Liver (tissue), 9 donors: ENCODE data around the gene ALMS1. TPM values are rescaled to one million over a fixed set of nuclear protein-coding genes. Genes with fewer than 3 reads are reported as not detected.
"Not testable (repeated sequence)": the region's sequence is repeated elsewhere in the genome, so short reads cannot be mapped to it uniquely, and the experiment has no call there.

Experiments
- DNase-seq: peaks from one replicate; pipeline ENCODE4 v3.0.0-alpha.2; 2017; ENCODE audit warnings: low spot score
- H3K27ac ChIP-seq, 2 donors: one replicate each; pipeline ENCODE4 v1.7.0; 2013; ENCODE audit warnings: inconsistent platforms in 2 of 2, low read length in 2 of 2, control low read depth in 1 of 2, low read depth in 1 of 2, mild to moderate bottlenecking in 1 of 2
- H3K27me3 ChIP-seq, 4 donors: one replicate each; pipeline versions ENCODE4 v1.6.1 to v1.7.0; 2013; ENCODE audit warnings: low read length in 3 of 4, inconsistent platforms in 1 of 4, mild to moderate bottlenecking in 1 of 4, moderate library complexity in 1 of 4; ENCODE audit not compliant: control insufficient read depth in 4 of 4, insufficient read depth in 4 of 4
- H3K36me3 ChIP-seq, 4 donors: one replicate each; pipeline versions ENCODE4 v1.6.1 to v1.7.0; 2013; ENCODE audit warnings: low read length in 3 of 4, mild to moderate bottlenecking in 3 of 4, low read depth in 1 of 4, moderate library complexity in 1 of 4; ENCODE audit not compliant: control insufficient read depth in 4 of 4, insufficient read depth in 3 of 4
- H3K4me1 ChIP-seq, 4 donors: one replicate each; pipeline versions ENCODE4 v1.6.1 to v1.7.0; 2013; ENCODE audit warnings: low read length in 3 of 4, mild to moderate bottlenecking in 3 of 4, moderate library complexity in 1 of 4; ENCODE audit not compliant: control insufficient read depth in 4 of 4, insufficient read depth in 4 of 4
- H3K4me3 ChIP-seq, 3 donors: one replicate each; pipeline versions ENCODE4 v1.6.1 to v1.7.0; 2013; ENCODE audit warnings: low read length in 3 of 3, control low read depth in 1 of 3, low read depth in 1 of 3, mild to moderate bottlenecking in 1 of 3
- H3K9ac ChIP-seq, 2 donors: one replicate each; pipeline ENCODE4 v1.7.0; 2013; ENCODE audit warnings: low read length in 2 of 2, mild to moderate bottlenecking in 2 of 2, moderate library complexity in 2 of 2, control low read depth in 1 of 2, low read depth in 1 of 2
- H3K9me3 ChIP-seq, 4 donors: one replicate each; pipeline versions ENCODE4 v1.6.1 to v1.7.0; 2013; ENCODE audit warnings: low read length in 3 of 4; ENCODE audit not compliant: control insufficient read depth in 4 of 4
- EGR1 ChIP-seq, 2 donors: IDR thresholded peaks; 2 replicates each; pipeline ENCODE4 v1.6.1; 2016 to 2018; ENCODE audit warnings: antibody characterized with exemption in 2 of 2, low read depth in 2 of 2
- FOXA1 ChIP-seq: IDR thresholded peaks from 2 replicates; pipeline ENCODE4 v1.6.1; 2016; ENCODE audit warnings: antibody characterized with exemption
- FOXA2 ChIP-seq: IDR thresholded peaks from 2 replicates; pipeline ENCODE4 v1.6.1; 2016; ENCODE audit warnings: antibody characterized with exemption
- GABPA ChIP-seq, 2 donors: IDR thresholded peaks in 1 of 2; conservative IDR thresholded peaks in 1 of 2; 2 replicates each; pipeline ENCODE4 v1.6.1; 2016; ENCODE audit warnings: antibody characterized with exemption in 2 of 2, mild to moderate bottlenecking in 1 of 2, moderate library complexity in 1 of 2
- HNF4A ChIP-seq, 2 donors: conservative IDR thresholded peaks; 2 replicates each; pipeline ENCODE4 v1.6.1; 2016; ENCODE audit warnings: antibody characterized with exemption in 2 of 2, mild to moderate bottlenecking in 2 of 2
- HNF4G ChIP-seq: IDR thresholded peaks from 2 replicates; pipeline ENCODE4 v1.6.1; 2016; ENCODE audit warnings: antibody characterized with exemption
- JUND ChIP-seq, 2 donors: IDR thresholded peaks; 2 replicates each; pipeline ENCODE4 v1.6.1; 2016; ENCODE audit warnings: antibody characterized with exemption in 2 of 2
- NR2F2 ChIP-seq: IDR thresholded peaks from 2 replicates; pipeline ENCODE4 v1.6.1; 2016; ENCODE audit warnings: antibody characterized with exemption
- RAD21 ChIP-seq, 2 donors: IDR thresholded peaks; 2 replicates each; pipeline ENCODE4 v1.6.1; 2016; ENCODE audit warnings: antibody characterized with exemption in 2 of 2, mild to moderate bottlenecking in 2 of 2
- RXRA ChIP-seq, 2 donors: IDR thresholded peaks; 2 replicates each; pipeline ENCODE4 v1.6.1; 2017 to 2018; ENCODE audit warnings: antibody characterized with exemption in 2 of 2, mild to moderate bottlenecking in 1 of 2
- SP1 ChIP-seq: IDR thresholded peaks from 2 replicates; pipeline ENCODE4 v1.6.1; 2018; ENCODE audit warnings: antibody characterized with exemption, mild to moderate bottlenecking
- TAF1 ChIP-seq: conservative IDR thresholded peaks from 2 replicates; pipeline ENCODE4 v1.6.1; 2016; ENCODE audit warnings: antibody characterized with exemption, mild to moderate bottlenecking
- YY1 ChIP-seq: IDR thresholded peaks from 2 replicates; pipeline ENCODE4 v1.6.1; 2016; ENCODE audit warnings: antibody characterized with exemption, mild to moderate bottlenecking
- WGBS: extraction: QIAGEN DNeasy Blood & Tissue Kit; methylation state at CpG from one replicate; pipeline ENCODE4 v1.1.7; 2013; 5-methylcytosine and 5-hydroxymethylcytosine counted together
- polyA plus RNA-seq, 2 donors: library from polyadenylated mRNA; stranded (reverse) in 1 of 2; unstranded in 1 of 2; fragments of 200-250 nt in 1 of 2; fragments of >200 nt in 1 of 2; fragmentation: Nextera tagmentation in 1 of 2; extraction: Ambion mirVana in 1 of 2; gene quantifications; one replicate each; pipeline versions ENCODE4 v1.2.1 to v1.2.3, GENCODE V29; 2013 to 2015
- total RNA-seq, 2 donors: library from RNA; depleted of rRNA; stranded (reverse); fragments of >200 nt; gene quantifications; one replicate each; pipeline ENCODE4 v1.2.3, GENCODE V29; 2014
- TF ChIP-seq, protein P1 (sequence below): IDR thresholded peaks from 2 replicates; pipeline ENCODE4 v1.6.1; 2016; ENCODE audit warnings: antibody characterized with exemption
- TF ChIP-seq, protein P2 (sequence below): IDR thresholded peaks from 2 replicates; pipeline ENCODE4 v1.6.1; 2016; ENCODE audit warnings: antibody characterized with exemption
- TF ChIP-seq, protein P3 (sequence below): IDR thresholded peaks from 2 replicates; pipeline ENCODE4 v1.6.1; 2016; ENCODE audit warnings: antibody characterized with exemption, mild to moderate bottlenecking
- TF ChIP-seq, protein P4 (sequence below): fragments of 150-350 bp; IDR thresholded peaks from 2 replicates; pipeline ENCODE4 v1.5.1; 2017; ENCODE audit warnings: improper control_type of control experiment, low read depth, low read length; ENCODE audit not compliant: missing input control
- TF ChIP-seq, protein P5 (sequence below): IDR thresholded peaks from 2 replicates; pipeline ENCODE4 v1.6.1; 2016; ENCODE audit warnings: antibody characterized with exemption
- donor health status: healthy.
- donor health status: healthy.
- donor health status: healthy.
- donor health status: healthy.
- donor health status: healthy.

Gene ALMS1
- total and polyA plus RNA-seq, 4 donors = 2.1 to 18.3 (median 7.0) TPM

DNA sequence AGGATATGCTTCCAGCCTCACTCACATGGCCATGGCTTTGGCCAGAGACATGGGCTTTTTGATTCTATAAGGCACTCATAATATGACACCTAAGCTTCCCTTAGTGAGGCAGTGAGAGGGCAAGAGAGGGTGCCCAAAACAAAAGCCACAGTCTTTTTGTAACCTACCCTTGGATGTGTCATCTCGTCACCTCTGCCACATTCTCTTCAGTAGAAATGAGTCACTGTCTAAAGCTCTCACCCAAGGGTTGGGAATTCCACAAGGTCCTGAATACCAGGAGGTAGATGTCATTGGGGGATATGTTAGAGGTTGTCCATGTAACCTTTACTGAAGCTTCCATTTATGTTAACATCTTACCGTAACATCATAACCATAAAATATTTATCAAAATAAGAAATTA lies 108.4 kb downstream of the ALMS1 start:
- WGBS = 98% methylated on average over 2 of the region's 2 CpGs
- H3K36me3 ChIP-seq = peaks cover 0 to 16% (median 4%) of the 10 kb centered on the region in 4 donors
- H3K27me3 ChIP-seq = no peaks in the 10 kb centered on the region
- no peaks in the 10 kb centered on the region for H3K4me1 ChIP-seq
- H3K9ac ChIP-seq = no peak overlapping the region
- DNase-seq = no peak
- TF ChIP-seq HNF4A (conservative IDR thresholded peaks at IDR 0.05) = no peak
- no peak overlapping the region for H3K27ac ChIP-seq
- no peaks in the 10 kb centered on the region for H3K9me3 ChIP-seq
- H3K4me3 ChIP-seq = no peak overlapping the region

DNA sequence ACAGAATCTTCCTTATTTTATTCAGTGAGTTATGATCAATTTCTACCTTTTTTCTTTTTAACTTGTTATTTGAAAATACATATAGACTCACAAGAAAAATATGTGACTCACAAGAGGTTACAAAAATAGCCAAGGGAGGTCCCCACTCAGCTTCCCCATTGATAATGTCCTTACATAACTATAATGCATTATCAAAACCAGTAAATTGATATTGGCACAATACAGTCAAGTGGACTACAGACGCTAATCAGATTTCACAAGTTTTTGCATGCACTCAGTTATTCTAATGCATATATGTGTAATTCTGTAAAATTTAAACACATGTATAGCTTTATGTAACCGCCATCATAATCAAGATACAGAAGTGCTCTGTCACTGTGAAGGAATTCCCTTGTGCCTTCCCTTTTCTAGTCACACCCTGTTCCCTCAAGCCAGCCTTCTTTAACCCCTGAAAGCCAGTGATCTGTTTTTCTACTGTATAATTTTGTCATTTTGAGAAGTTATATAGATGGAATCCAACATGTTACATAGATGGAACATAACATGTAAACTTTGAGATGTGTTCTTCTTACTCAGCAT lies 118.4 kb downstream of the ALMS1 start:
- H3K27me3 ChIP-seq = no peaks in the 10 kb centered on the region
- TF ChIP-seq RXRA (IDR thresholded peaks at IDR 0.05) (no peak), FOXA1 (no peak), NR2F2 (no peak), RAD21 (IDR thresholded peaks at IDR 0.05) (no peak), SP1 (no peak), YY1 (no peak), GABPA (IDR thresholded peaks at IDR 0.05 in 1 of 2, conservative IDR thresholded peaks at IDR 0.05 in 1 of 2) (no peak), FOXA2 (no peak), TAF1 (no peak), JUND (IDR thresholded peaks at IDR 0.05) (no peak), EGR1 (IDR thresholded peaks at IDR 0.05; ENCODE audit: low read depth in 2 of 2) (no peak), HNF4A (conservative IDR thresholded peaks at IDR 0.05) (no peak), HNF4G (no peak)
- TF ChIP-seq, protein P1, sequence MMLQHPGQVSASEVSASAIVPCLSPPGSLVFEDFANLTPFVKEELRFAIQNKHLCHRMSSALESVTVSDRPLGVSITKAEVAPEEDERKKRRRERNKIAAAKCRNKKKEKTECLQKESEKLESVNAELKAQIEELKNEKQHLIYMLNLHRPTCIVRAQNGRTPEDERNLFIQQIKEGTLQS = no peak
- TF ChIP-seq, protein P2, sequence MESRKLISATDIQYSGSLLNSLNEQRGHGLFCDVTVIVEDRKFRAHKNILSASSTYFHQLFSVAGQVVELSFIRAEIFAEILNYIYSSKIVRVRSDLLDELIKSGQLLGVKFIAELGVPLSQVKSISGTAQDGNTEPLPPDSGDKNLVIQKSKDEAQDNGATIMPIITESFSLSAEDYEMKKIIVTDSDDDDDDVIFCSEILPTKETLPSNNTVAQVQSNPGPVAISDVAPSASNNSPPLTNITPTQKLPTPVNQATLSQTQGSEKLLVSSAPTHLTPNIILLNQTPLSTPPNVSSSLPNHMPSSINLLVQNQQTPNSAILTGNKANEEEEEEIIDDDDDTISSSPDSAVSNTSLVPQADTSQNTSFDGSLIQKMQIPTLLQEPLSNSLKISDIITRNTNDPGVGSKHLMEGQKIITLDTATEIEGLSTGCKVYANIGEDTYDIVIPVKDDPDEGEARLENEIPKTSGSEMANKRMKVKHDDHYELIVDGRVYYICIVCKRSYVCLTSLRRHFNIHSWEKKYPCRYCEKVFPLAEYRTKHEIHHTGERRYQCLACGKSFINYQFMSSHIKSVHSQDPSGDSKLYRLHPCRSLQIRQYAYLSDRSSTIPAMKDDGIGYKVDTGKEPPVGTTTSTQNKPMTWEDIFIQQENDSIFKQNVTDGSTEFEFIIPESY = no peak
- TF ChIP-seq, protein P3, sequence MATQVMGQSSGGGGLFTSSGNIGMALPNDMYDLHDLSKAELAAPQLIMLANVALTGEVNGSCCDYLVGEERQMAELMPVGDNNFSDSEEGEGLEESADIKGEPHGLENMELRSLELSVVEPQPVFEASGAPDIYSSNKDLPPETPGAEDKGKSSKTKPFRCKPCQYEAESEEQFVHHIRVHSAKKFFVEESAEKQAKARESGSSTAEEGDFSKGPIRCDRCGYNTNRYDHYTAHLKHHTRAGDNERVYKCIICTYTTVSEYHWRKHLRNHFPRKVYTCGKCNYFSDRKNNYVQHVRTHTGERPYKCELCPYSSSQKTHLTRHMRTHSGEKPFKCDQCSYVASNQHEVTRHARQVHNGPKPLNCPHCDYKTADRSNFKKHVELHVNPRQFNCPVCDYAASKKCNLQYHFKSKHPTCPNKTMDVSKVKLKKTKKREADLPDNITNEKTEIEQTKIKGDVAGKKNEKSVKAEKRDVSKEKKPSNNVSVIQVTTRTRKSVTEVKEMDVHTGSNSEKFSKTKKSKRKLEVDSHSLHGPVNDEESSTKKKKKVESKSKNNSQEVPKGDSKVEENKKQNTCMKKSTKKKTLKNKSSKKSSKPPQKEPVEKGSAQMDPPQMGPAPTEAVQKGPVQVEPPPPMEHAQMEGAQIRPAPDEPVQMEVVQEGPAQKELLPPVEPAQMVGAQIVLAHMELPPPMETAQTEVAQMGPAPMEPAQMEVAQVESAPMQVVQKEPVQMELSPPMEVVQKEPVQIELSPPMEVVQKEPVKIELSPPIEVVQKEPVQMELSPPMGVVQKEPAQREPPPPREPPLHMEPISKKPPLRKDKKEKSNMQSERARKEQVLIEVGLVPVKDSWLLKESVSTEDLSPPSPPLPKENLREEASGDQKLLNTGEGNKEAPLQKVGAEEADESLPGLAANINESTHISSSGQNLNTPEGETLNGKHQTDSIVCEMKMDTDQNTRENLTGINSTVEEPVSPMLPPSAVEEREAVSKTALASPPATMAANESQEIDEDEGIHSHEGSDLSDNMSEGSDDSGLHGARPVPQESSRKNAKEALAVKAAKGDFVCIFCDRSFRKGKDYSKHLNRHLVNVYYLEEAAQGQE = no peak
- TF ChIP-seq, protein P4, sequence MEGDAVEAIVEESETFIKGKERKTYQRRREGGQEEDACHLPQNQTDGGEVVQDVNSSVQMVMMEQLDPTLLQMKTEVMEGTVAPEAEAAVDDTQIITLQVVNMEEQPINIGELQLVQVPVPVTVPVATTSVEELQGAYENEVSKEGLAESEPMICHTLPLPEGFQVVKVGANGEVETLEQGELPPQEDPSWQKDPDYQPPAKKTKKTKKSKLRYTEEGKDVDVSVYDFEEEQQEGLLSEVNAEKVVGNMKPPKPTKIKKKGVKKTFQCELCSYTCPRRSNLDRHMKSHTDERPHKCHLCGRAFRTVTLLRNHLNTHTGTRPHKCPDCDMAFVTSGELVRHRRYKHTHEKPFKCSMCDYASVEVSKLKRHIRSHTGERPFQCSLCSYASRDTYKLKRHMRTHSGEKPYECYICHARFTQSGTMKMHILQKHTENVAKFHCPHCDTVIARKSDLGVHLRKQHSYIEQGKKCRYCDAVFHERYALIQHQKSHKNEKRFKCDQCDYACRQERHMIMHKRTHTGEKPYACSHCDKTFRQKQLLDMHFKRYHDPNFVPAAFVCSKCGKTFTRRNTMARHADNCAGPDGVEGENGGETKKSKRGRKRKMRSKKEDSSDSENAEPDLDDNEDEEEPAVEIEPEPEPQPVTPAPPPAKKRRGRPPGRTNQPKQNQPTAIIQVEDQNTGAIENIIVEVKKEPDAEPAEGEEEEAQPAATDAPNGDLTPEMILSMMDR = no peak
- TF ChIP-seq, protein P5, sequence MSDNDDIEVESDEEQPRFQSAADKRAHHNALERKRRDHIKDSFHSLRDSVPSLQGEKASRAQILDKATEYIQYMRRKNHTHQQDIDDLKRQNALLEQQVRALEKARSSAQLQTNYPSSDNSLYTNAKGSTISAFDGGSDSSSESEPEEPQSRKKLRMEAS = no peak
- H3K9me3 ChIP-seq = no peaks in the 10 kb centered on the region
- no peak overlapping the region for H3K9ac ChIP-seq
- DNase-seq = no peak
- no peak overlapping the region for H3K4me3 ChIP-seq
- 96% methylated on average over 2 of the region's 2 CpGs for WGBS
- H3K4me1 ChIP-seq = no peaks in the 10 kb centered on the region
- no peaks in the 10 kb centered on the region for H3K36me3 ChIP-seq
- H3K27ac ChIP-seq = no peak overlapping the region

DNA sequence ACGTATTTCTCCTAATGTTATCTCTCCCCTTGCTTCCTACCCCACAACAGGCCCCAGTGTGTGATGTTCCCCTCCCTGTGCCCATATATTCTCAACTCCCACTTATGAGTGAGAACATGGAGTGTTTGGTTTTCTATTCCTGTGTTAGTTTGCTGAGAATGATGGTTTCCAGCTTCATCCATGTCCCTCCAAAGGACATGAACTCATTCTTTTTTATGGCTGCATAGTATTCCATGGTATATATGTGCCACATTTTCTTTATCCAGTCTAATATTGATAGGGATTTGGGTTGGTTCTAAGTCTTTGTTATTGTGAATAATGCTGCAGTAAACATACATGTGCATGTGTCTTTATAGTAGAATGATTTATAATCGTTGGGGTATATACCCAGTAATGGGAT lies 119.2 kb downstream of the ALMS1 start:
- H3K4me1 ChIP-seq, H3K9ac ChIP-seq, H3K36me3 ChIP-seq, DNase-seq, H3K4me3 ChIP-seq, H3K9me3 ChIP-seq, H3K27ac ChIP-seq, H3K27me3 ChIP-seq: not testable (repeated sequence)
- WGBS = 98% methylated on average over 2 of the region's 2 CpGs

DNA sequence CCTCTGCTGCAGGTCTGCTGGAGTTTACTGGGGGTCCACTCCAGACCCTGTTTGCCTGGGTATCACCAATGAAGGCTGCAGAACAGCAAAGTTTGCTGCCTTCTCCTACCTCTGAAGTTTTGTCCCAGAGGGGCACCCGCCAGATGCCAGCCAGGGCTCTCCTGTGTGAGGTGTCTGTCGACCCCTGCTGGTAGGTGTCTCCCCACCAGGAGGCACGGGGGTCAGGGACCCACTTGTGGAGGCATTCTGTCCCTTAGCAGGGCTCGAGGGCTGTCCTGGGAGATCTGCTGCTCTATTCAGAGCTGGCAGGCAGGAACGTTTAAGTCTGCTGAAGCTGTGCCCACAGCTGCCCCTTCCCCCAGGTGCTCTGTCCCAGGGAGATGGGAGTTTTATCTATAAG lies 124.8 kb downstream of the ALMS1 start:
- H3K36me3 ChIP-seq, H3K27me3 ChIP-seq, H3K4me3 ChIP-seq, H3K9ac ChIP-seq, H3K9me3 ChIP-seq, H3K4me1 ChIP-seq, H3K27ac ChIP-seq, DNase-seq: not testable (repeated sequence)
- WGBS = 88% methylated on average over 5 of the region's 5 CpGs
